GM12874 (cell line): Measurements from ENCODE around the gene TMEM120B.

Experiments used
- CTCF ChIP-seq: IDR thresholded peaks from 2 replicates; pipeline ENCODE4 v1.5.1; 2011; ENCODE audit warnings: low read depth, mild to moderate bottlenecking, control low read depth, low read length, moderate library complexity; ENCODE audit not compliant: insufficient read depth

The TMEM120B gene

GRCh38 chr12:121724925-121725324 lies 12.4 kb downstream of the TMEM120B start:
- no peak for TF ChIP-seq CTCF

- no peak for TF ChIP-seq CTCF
These were observed 12.9 kb downstream of the TMEM120B start for GRCh38 chr12:121725423-121725822.

DNA sequence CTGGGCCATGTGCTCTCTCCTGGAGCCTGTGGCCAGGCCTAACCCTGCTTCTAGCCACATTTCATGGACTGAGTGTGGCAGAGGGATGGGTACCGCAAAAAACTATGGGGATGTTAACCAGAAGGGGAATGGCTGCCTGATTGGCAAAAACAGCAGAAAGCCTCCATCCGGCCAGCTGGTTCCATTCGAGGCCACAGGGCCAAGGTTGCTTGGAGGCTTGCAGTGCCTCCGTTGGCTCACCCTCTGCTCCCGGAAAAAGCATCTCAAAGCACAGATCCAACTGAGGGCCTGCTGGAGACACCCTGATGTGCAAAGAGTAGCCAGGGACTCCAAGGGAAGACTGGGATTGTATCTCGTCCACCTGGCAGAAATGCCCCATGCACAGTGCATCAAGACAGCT lies 16.5 kb downstream of the TMEM120B start:
- no peak for TF ChIP-seq CTCF

DNA sequence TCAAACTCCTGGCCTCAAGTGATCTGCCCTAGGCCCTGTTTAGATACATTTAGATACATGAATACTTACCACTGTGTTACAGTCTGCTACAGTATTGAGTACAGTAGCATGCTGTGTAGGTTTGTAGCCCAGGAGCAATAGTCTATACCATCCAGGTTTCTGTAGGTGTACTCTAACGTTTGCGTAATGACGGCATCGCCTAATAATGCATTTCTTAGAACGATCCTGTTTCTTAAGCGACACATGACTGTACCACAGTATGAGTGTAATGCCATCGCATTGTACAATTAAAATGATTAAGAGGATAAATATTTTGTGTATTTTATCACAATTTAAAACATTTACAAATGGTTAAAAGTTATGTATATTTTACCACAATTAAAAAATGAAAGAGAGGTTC lies 18.9 kb downstream of the TMEM120B start:
- TF ChIP-seq CTCF, result no peak

GRCh38 chr12:121733849-121734248 lies 21.3 kb downstream of the TMEM120B start:
- no peak for TF ChIP-seq CTCF

GRCh38 chr12:121738340-121738858 lies 25.8 kb downstream of the TMEM120B start:
- no peak for TF ChIP-seq CTCF

DNA sequence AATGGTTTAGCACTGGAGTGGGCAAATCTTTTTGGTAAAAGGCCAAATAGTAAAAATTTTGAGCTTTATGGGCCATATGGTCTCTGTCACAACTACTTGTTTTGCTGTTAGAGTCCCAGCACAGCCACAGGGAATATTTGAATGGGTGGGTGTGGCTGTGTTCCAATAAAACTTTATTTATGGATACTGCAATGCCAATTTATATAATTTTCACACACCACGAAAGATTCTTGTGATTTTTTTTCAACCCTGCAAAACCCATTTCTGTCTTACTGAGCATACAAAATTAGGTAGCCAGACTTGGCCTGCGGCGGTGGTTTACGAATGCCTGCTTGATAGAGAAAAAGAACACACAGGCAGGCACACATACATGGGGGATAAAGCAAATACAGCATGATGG lies 28.3 kb downstream of the TMEM120B start:
- no peak for TF ChIP-seq CTCF

- TF ChIP-seq CTCF, result no peak
These were observed 29.2 kb downstream of the TMEM120B start for GRCh38 chr12:121741743-121742142.
